Heart left ventricle (tissue), 13 donors: ENCODE results near the gene LGALS16.

Experiments
- CTCF ChIP-seq, 12 donors: fragments of 200-600 bp; sonication (generic) in 4 of 12; IDR thresholded peaks; one replicate each; pipeline versions ENCODE4 v1.5.0 to v1.8.0; 2018 to 2022; ENCODE audit warnings: antibody characterized with exemption in 12 of 12, mild to moderate bottlenecking in 5 of 12
- POLR2A ChIP-seq, 2 donors: fragments of 450-650 bp; IDR thresholded peaks; one replicate each; pipeline ENCODE4 v1.6.1; 2017; ENCODE audit warnings: antibody characterized with exemption in 2 of 2, mild to moderate bottlenecking in 2 of 2, moderate library complexity in 2 of 2
- donor health status: ischemic (EF 13 %, LVEDD 7.1; RV severe dilation, severe dysfunction).
- donor health status: DM: no; HTN: yes; CAD: no.
- donor health status: DM: no; HTN: no; CAD: no.
- donor health status: ischemic (EF 25% LVEDD 6.9; RV normal size, moderate dysfunction).
- donor health status: ischemic (EF 25% LVEDD 5.7; RV mildly dilated, moderate dysfunction).
- donor health status: ischemic (EF 35%, LVEDD 5.7; RV mildly dilated, moderate dysfunction).
- donor health status: nonischemic (EF 11% LVEDD 7.7; RV severe dilation, severe dysfunction).
- donor health status: DM: yes; HTN: yes; CAD: no.
- donor health status: PGD.
- donor health status: ischemic (EF 29% LVEDD 5.4; RV normal size, mild dysfunction).
- donor health status: nonischemic (EF 23%, LVEDD 6.1; RV moderate dilation, normal function).

- TF ChIP-seq CTCF (IDR thresholded peaks at IDR 0.05) (no peak), POLR2A (IDR thresholded peaks at IDR 0.05) (no peak)
These were observed 23.5 kb downstream of the LGALS16 start for GRCh38 chr19:39679056-39679790.
